HG02840 (cell line): Measurements from ENCODE around the gene MAB21L4.

ENCODE experiments used
- ATAC-seq: cut with Tn5 transposase; IDR thresholded peaks from one replicate; pipeline ENCODE4 v1.9.1; 2021; ENCODE audit warnings: mild to moderate bottlenecking, moderate library complexity, moderate number of reproducible peaks; ENCODE audit not compliant: unreplicated experiment, low FRiP score

MAB21L4 gene

GRCh38 chr2:240925568-240926515 lies 29.9 kb upstream of the MAB21L4 start:
- ATAC-seq, result no peak

- ATAC-seq, result no peak
Measured at GRCh38 chr2:240925191-240925567, 29.2 kb upstream of the MAB21L4 start.

GRCh38 chr2:240922982-240923537 lies 27.1 kb upstream of the MAB21L4 start:
- ATAC-seq, result no peak

GRCh38 chr2:240922245-240922981 lies 26.5 kb upstream of the MAB21L4 start:
- ATAC-seq, result no peak

GRCh38 chr2:240921995-240922244 lies 26.0 kb upstream of the MAB21L4 start:
- no peak for ATAC-seq

GRCh38 chr2:240921311-240921994 lies 25.5 kb upstream of the MAB21L4 start:
- no peak for ATAC-seq

- no peak for ATAC-seq
Measured at GRCh38 chr2:240920783-240921231, 24.9 kb upstream of the MAB21L4 start.

- no peak for ATAC-seq
Measured at GRCh38 chr2:240919786-240920782, 24.1 kb upstream of the MAB21L4 start.

GRCh38 chr2:240919161-240919781 lies 23.3 kb upstream of the MAB21L4 start:
- no peak for ATAC-seq

- no peak for ATAC-seq
Measured at GRCh38 chr2:240918258-240919091, 22.5 kb upstream of the MAB21L4 start.

- ATAC-seq, result no peak
Measured at GRCh38 chr2:240917684-240918257, 21.8 kb upstream of the MAB21L4 start.

- ATAC-seq, result no peak
Measured at GRCh38 chr2:240917009-240917683, 21.2 kb upstream of the MAB21L4 start.

GRCh38 chr2:240916571-240917008 lies 20.6 kb upstream of the MAB21L4 start:
- ATAC-seq, result no peak

- ATAC-seq, result no peak
Measured at GRCh38 chr2:240915526-240916341, 19.8 kb upstream of the MAB21L4 start.

- ATAC-seq, result no peak
Measured at GRCh38 chr2:240914645-240915525, 18.9 kb upstream of the MAB21L4 start.
